OCI-LY1 (cell line): Measurements from ENCODE around the gene C6orf141.

Experiments
- H2AFZ ChIP-seq: fragments of 200-600 bp; sonication (generic), shearing (Covaris generic); 2 replicates; pipeline ENCODE4 v1.6.0; 2014; ENCODE audit warnings: antibody characterized with exemption, mild to moderate bottlenecking, low read length
- H3F3A ChIP-seq: fragments of 200-600 bp; sonication (generic), shearing (Covaris generic); 2 replicates; pipeline ENCODE4 v1.6.0; 2014; ENCODE audit warnings: mild to moderate bottlenecking, antibody characterized with exemption, low read length, moderate library complexity; ENCODE audit not compliant: insufficient read depth
- H3K27ac ChIP-seq: fragments of 200-600 bp; sonication (generic); 2 replicates; pipeline ENCODE4 v1.5.1; 2014; ENCODE audit warnings: low read length, mixed run types, mild to moderate bottlenecking, low read depth; ENCODE audit not compliant: poor library complexity, severe bottlenecking
- H3K27me3 ChIP-seq: fragments of 200-600 bp; sonication (generic); 2 replicates; pipeline ENCODE4 v1.6.0; 2014; ENCODE audit warnings: antibody characterized with exemption, mild to moderate bottlenecking, low read length, moderate library complexity; ENCODE audit not compliant: insufficient read depth
- H3K36me3 ChIP-seq: fragments of 200-600 bp; sonication (generic); 2 replicates; pipeline ENCODE4 v1.6.1; 2014; ENCODE audit warnings: mild to moderate bottlenecking, antibody characterized with exemption, low read length, moderate library complexity, mixed read lengths; ENCODE audit not compliant: insufficient read depth
- H3K4me1 ChIP-seq: fragments of 200-600 bp; sonication (generic); 2 replicates; pipeline ENCODE4 v1.5.1; 2014; ENCODE audit warnings: mild to moderate bottlenecking, low read length, moderate library complexity; ENCODE audit not compliant: insufficient read depth, severe bottlenecking
- H3K4me2 ChIP-seq: fragments of 200-600 bp; sonication (generic), shearing (Covaris generic); 2 replicates; pipeline ENCODE4 v1.6.1; 2014; ENCODE audit warnings: low read length
- H3K4me3 ChIP-seq: fragments of 200-600 bp; sonication (generic); 2 replicates; pipeline ENCODE4 v1.5.1; 2014; ENCODE audit warnings: low read length, low read depth, mild to moderate bottlenecking, mixed read lengths; ENCODE audit not compliant: poor library complexity, severe bottlenecking
- H3K79me2 ChIP-seq: fragments of 200-600 bp; shearing (Covaris generic); 2 replicates; pipeline ENCODE4 v1.6.1; 2016; ENCODE audit warnings: mixed run types, low read length, mixed read lengths; ENCODE audit not compliant: insufficient read depth
- H3K9ac ChIP-seq: fragments of 200-600 bp; sonication (generic), shearing (Covaris generic); 2 replicates; pipeline ENCODE4 v1.6.1; 2014; ENCODE audit warnings: mild to moderate bottlenecking, low read length, mixed read lengths
- H3K9me2 ChIP-seq: fragments of 200-600 bp; sonication (generic), shearing (Covaris generic); 2 replicates; pipeline ENCODE4 v1.6.1; 2014; ENCODE audit warnings: low read depth, mild to moderate bottlenecking, low read length, mixed read lengths
- H3K9me3 ChIP-seq: fragments of 200-600 bp; shearing (Covaris generic); 2 replicates; pipeline ENCODE4 v1.6.1; 2014; ENCODE audit warnings: low read length, mixed read lengths
- H4K20me1 ChIP-seq: fragments of 200-600 bp; sonication (generic), shearing (Covaris generic); 2 replicates; pipeline ENCODE4 v1.6.0; 2016; ENCODE audit warnings: mild to moderate bottlenecking, low read length; ENCODE audit not compliant: insufficient read depth
- EZH2 ChIP-seq: fragments of 200-600 bp; sonication (generic), shearing (Covaris generic); IDR thresholded peaks from 2 replicates; pipeline ENCODE4 v1.8.0; 2017; ENCODE audit warnings: borderline replicate concordance, mixed run types, mild to moderate bottlenecking, antibody characterized with exemption, low read length, moderate library complexity, mixed read lengths
- TF ChIP-seq, protein P1 (sequence below): fragments of 200-600 bp; sonication (generic), shearing (Covaris generic); IDR thresholded peaks from 2 replicates; pipeline ENCODE4 v1.5.1; 2017; ENCODE audit warnings: mild to moderate bottlenecking, antibody characterized with exemption, low read length, moderate library complexity, mixed read lengths

C6orf141 gene

DNA sequence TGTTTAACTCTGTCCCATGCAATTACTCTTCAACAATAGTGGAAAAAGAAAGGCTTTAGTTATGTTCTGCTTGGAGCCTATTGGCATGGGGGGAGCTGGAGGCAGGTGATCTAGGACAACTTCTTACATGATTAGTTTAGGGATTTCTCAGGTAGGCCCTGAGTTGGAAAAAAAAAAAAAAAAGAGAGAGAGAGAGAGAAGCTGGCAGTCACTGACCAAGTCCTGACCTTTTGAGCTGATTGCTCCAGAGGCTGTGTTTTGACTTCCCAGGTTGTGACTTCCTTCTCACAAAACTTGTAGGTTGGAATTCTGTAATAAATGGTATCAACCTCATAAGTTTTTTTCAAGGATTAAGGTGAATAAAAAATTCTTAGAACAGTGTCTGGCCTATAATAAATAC lies 7.8 kb downstream of the C6orf141 start:
- Histone ChIP-seq H3K27me3 (no peaks in the 10 kb centered on the region), H3K9me3 (no peaks in the 10 kb centered on the region), H3K27ac (no peak overlapping the region), H4K20me1 (no peaks in the 10 kb centered on the region), H2AFZ (no peak overlapping the region), H3K4me2 (no peak overlapping the region), H3K9ac (no peak overlapping the region), H3K79me2 (no peaks in the 10 kb centered on the region), H3K4me3 (no peak overlapping the region), H3K4me1 (no peaks in the 10 kb centered on the region), H3F3A (no peaks in the 10 kb centered on the region), H3K9me2 (no peaks in the 10 kb centered on the region), H3K36me3 (no peaks in the 10 kb centered on the region)
- TF ChIP-seq, protein P1, sequence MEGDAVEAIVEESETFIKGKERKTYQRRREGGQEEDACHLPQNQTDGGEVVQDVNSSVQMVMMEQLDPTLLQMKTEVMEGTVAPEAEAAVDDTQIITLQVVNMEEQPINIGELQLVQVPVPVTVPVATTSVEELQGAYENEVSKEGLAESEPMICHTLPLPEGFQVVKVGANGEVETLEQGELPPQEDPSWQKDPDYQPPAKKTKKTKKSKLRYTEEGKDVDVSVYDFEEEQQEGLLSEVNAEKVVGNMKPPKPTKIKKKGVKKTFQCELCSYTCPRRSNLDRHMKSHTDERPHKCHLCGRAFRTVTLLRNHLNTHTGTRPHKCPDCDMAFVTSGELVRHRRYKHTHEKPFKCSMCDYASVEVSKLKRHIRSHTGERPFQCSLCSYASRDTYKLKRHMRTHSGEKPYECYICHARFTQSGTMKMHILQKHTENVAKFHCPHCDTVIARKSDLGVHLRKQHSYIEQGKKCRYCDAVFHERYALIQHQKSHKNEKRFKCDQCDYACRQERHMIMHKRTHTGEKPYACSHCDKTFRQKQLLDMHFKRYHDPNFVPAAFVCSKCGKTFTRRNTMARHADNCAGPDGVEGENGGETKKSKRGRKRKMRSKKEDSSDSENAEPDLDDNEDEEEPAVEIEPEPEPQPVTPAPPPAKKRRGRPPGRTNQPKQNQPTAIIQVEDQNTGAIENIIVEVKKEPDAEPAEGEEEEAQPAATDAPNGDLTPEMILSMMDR: no peak
- no peak for TF ChIP-seq EZH2

DNA sequence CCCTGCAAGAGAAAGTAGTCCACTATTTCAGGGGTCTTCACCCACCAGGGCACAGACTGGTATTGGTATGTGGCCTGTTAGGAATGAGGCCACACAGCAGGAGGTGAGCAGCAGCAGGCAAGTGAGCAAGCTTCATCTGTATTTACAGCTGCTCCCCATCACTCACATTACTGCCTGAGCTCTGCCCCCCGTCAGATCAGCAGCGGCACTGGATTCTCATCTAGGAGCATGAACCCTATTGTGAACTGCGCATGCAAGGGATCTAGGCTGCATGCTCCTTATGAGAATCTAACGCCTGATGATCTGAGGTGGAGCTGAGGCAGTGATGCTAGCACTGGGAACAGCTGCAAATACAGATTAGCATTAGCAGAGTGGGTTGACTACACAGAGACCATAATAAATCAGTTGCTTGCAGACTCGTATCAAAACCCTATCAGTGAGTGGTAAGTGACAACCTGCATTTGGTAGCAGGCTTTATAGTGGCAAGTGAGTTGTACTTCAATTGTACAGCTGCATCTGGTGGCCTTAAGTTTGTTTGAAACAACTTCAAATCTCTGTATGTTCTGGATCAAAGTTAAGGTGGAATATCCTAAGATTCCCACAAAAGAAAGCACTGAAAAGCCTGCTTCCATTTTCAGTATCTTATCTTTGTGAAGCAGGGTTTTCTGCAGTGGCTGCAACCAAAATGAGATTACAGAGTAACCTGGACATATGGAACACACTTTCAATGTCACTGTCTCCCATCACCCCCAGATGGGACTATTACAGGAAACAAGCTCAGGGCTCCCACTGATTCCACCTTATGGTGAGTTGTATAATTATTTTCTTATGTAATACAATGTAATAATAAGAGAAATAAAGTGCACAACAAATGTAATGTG lies 12.8 kb downstream of the C6orf141 start:
- no peak overlapping the region for H3K4me3 ChIP-seq
- H3F3A ChIP-seq: no peaks in the 10 kb centered on the region
- no peaks in the 10 kb centered on the region for H3K9me3 ChIP-seq
- H3K79me2 ChIP-seq: no peaks in the 10 kb centered on the region
- H3K27me3 ChIP-seq: no peaks in the 10 kb centered on the region
- no peak for TF ChIP-seq EZH2
- TF ChIP-seq, protein P1: no peak
- H3K9me2 ChIP-seq: no peaks in the 10 kb centered on the region
- H3K9ac ChIP-seq: no peak overlapping the region
- H3K36me3 ChIP-seq: no peaks in the 10 kb centered on the region
- H2AFZ ChIP-seq: no peak overlapping the region
- H3K4me1 ChIP-seq: no peaks in the 10 kb centered on the region
- no peak overlapping the region for H3K4me2 ChIP-seq
- H3K27ac ChIP-seq: no peak overlapping the region
- no peaks in the 10 kb centered on the region for H4K20me1 ChIP-seq

DNA sequence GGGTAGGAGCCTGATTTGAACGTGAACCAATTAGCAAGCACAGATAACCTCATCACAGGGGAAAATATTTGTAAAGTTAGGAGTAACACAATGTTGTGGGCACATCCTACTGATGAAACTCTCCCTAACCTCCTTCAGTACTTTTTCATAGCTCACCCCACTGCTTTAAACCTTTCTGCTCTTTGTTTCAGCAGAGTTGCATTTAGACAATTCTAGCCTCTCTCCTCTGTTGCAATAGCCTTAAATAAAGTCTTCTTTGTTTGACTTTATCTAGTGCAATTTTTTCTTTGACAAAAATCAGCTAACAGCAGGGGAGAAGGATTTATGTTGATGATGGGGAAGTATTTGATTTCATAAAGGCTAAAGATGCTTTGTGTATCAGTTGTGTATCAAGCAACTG lies 14.1 kb downstream of the C6orf141 start:
- Histone ChIP-seq H3K27ac (no peak overlapping the region), H3K9me2 (no peaks in the 10 kb centered on the region), H3K9me3 (no peaks in the 10 kb centered on the region), H3K4me2 (no peak overlapping the region), H3K4me3 (no peak overlapping the region), H3F3A (no peaks in the 10 kb centered on the region), H3K79me2 (no peaks in the 10 kb centered on the region), H3K9ac (no peak overlapping the region), H3K27me3 (no peaks in the 10 kb centered on the region), H3K4me1 (no peaks in the 10 kb centered on the region), H4K20me1 (no peaks in the 10 kb centered on the region), H2AFZ (no peak overlapping the region), H3K36me3 (no peaks in the 10 kb centered on the region)
- no peak for TF ChIP-seq EZH2
- TF ChIP-seq, protein P1: no peak
